ENCODE results near the gene CATSPER3.

- TF ChIP-seq, protein P1, sequence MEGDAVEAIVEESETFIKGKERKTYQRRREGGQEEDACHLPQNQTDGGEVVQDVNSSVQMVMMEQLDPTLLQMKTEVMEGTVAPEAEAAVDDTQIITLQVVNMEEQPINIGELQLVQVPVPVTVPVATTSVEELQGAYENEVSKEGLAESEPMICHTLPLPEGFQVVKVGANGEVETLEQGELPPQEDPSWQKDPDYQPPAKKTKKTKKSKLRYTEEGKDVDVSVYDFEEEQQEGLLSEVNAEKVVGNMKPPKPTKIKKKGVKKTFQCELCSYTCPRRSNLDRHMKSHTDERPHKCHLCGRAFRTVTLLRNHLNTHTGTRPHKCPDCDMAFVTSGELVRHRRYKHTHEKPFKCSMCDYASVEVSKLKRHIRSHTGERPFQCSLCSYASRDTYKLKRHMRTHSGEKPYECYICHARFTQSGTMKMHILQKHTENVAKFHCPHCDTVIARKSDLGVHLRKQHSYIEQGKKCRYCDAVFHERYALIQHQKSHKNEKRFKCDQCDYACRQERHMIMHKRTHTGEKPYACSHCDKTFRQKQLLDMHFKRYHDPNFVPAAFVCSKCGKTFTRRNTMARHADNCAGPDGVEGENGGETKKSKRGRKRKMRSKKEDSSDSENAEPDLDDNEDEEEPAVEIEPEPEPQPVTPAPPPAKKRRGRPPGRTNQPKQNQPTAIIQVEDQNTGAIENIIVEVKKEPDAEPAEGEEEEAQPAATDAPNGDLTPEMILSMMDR (IDR thresholded peaks at IDR 0.05): no peak
- TF ChIP-seq POLR2A (IDR thresholded peaks at IDR 0.05): no peak
These were observed 59.0 kb downstream of the CATSPER3 start for GRCh38 chr5:135026645-135027265.
